ENCODE data around the gene RBM10. TPM values are rescaled to one million over a fixed set of nuclear protein-coding genes. Genes with fewer than 3 reads are reported as not detected.
A peak's percentile ranks its signal among the peaks of the same experiment; 100 is the strongest.

The RBM10 gene
- total and polyA plus RNA-seq, 2 donors (not counting 3 experiments of a cell fraction or from before 2014, with no cell fraction given), result 37.3 to 51.5 TPM

GRCh38 chrX:47191806-47192401 is 46.9 kb downstream of the RBM10 start:
- TF ChIP-seq POLR2AphosphoS5 (IDR thresholded peaks at IDR 0.05; ENCODE audit: insufficient read depth, low read depth, low read length), result no peak
- TF ChIP-seq MAX (IDR thresholded peaks at IDR 0.05; ENCODE audit: insufficient read depth, insufficient read length), result no peak
- no peak for TF ChIP-seq POLR2A (IDR thresholded peaks at IDR 0.05; ENCODE audit: low read depth, low read length)
- ChIA-PET CTCF (interaction anchor here (1.7 to 3.4 kb wide), 2 partner anchors 192 to 331 kb away, joined by 11 to 17 read pairs; no protein-coding TSS in a partner anchor), POLR2A (no interaction called here)
- Histone ChIP-seq H3K36me3 (ENCODE audit: control insufficient read depth in 2 of 2, extremely low read depth in 1 of 2, insufficient read depth in 2 of 2, low read length in 2 of 2) (no peaks in the 10 kb centered on the region), H2AFZ (ENCODE audit: low read depth, low read length) (no peak overlapping the region), H3K9me3 (replicated peaks; ENCODE audit: control insufficient read depth, insufficient read depth, low read length) (no peaks in the 10 kb centered on the region), H3K27ac (ENCODE audit: insufficient read depth, low read depth, low read length) (no peak overlapping the region), H4K20me1 (replicated peaks; ENCODE audit: control insufficient read depth, extremely low read depth, insufficient read depth, low read length) (no peaks in the 10 kb centered on the region), H3K27me3 (ENCODE audit: control insufficient read depth in 2 of 2, insufficient read depth in 2 of 2, low read length in 2 of 2) (no peaks in the 10 kb centered on the region), H3K4me2 (ENCODE audit: insufficient read depth, low read length) (peak overlapping the region; percentile 70), H3K9me1 (replicated peaks; ENCODE audit: control insufficient read depth, extremely low read depth, insufficient read depth, low read length) (no peaks in the 10 kb centered on the region), H3K9ac (replicated peaks; ENCODE audit: extremely low read depth, insufficient read depth, low read length) (no peak overlapping the region), H3K4me3 (replicated peaks in 1 of 3; ENCODE audit: insufficient read depth in 1 of 3, low read depth in 1 of 3, low read length in 3 of 3) (peak overlapping the region in 1 of 3 experiments; percentile 77), H3K4me1 (ENCODE audit: control insufficient read depth, extremely low read depth, insufficient read depth, low read length) (peaks cover 35% of the 10 kb centered on the region), H3K79me2 (ENCODE audit: control insufficient read depth, insufficient read depth, low read length) (peaks cover 40% of the 10 kb centered on the region)
- no peak for DNase-seq (ENCODE audit: low read depth, low spot score)
- intact Hi-C loops (cut with micrococcal nuclease), result loop anchor here (2.0 to 5.0 kb wide), 2 partner anchors 445 to 835 kb away; no protein-coding TSS in a partner anchor
- BruUV-seq (replicated peaks), result no TSS peak
- no peak for FAIRE-seq
- dilution Hi-C loops (cut with MboI; ENCODE audit: extremely low pct_ligation_motif_present, low sequenced_read_pairs), result no loop called here

GRCh38 chrX:47193475-47194193 is 48.6 kb downstream of the RBM10 start, which contains the start of gene UBA1:
TSS of gene UBA1 (plus strand) at chrX:47193829. CDS start at chrX:47198803, 4,974 bp downstream.
- CTCF ChIA-PET, result interaction anchor here (1.0 to 1.9 kb wide), 4 partner anchors 118 to 330 kb away, joined by 4 to 12 read pairs (median 7); no protein-coding TSS in a partner anchor

More at GRCh38 chrX:47193475-47194193, 48.6 kb downstream of the RBM10 start, which contains the start of gene UBA1:
- no peaks in the 10 kb centered on the region for H3K9me1 ChIP-seq (replicated peaks; ENCODE audit: control insufficient read depth, extremely low read depth, insufficient read depth, low read length)
- peak; percentile 95 for DNase-seq (ENCODE audit: low read depth, low spot score)
- H3K79me2 ChIP-seq (ENCODE audit: control insufficient read depth, insufficient read depth, low read length), result peaks cover 57% of the 10 kb centered on the region
- POLR2A ChIA-PET, result no interaction called here
- peak within 1 kb of the TSS; percentile 79 for H3K4me2 ChIP-seq (ENCODE audit: insufficient read depth, low read length)
- no peaks in the 10 kb centered on the region for H3K9me3 ChIP-seq (replicated peaks; ENCODE audit: control insufficient read depth, insufficient read depth, low read length)
- H3K27ac ChIP-seq (ENCODE audit: insufficient read depth, low read depth, low read length), result peak within 1 kb of the TSS; percentile 76
- BruUV-seq (replicated peaks), result no TSS peak
- no peaks in the 10 kb centered on the region for H4K20me1 ChIP-seq (replicated peaks; ENCODE audit: control insufficient read depth, extremely low read depth, insufficient read depth, low read length)
- dilution Hi-C loops (cut with MboI; ENCODE audit: extremely low pct_ligation_motif_present, low sequenced_read_pairs) (no loop called here), intact Hi-C loops (cut with micrococcal nuclease) (loop anchor here (1.0 to 5.0 kb wide), 6 partner anchors 24 to 833 kb away; partner anchors contain the start of genes USP11 and ZNF41)
- H3K4me3 ChIP-seq (replicated peaks in 1 of 3; ENCODE audit: insufficient read depth in 1 of 3, low read depth in 1 of 3, low read length in 3 of 3), result peak within 1 kb of the TSS; percentile 77 to 88 (median 88)
- no peaks in the 10 kb centered on the region for H3K27me3 ChIP-seq (ENCODE audit: control insufficient read depth in 2 of 2, insufficient read depth in 2 of 2, low read length in 2 of 2)
- H3K9ac ChIP-seq (replicated peaks; ENCODE audit: extremely low read depth, insufficient read depth, low read length), result peak within 1 kb of the TSS; percentile 93
- H3K36me3 ChIP-seq (ENCODE audit: control insufficient read depth in 2 of 2, extremely low read depth in 1 of 2, insufficient read depth in 2 of 2, low read length in 2 of 2), result peaks cover 1 to 5% of the 10 kb centered on the region in 2 experiments
- H3K4me1 ChIP-seq (ENCODE audit: control insufficient read depth, extremely low read depth, insufficient read depth, low read length), result peaks cover 39% of the 10 kb centered on the region
- peak; percentile 49 to 58 for TF ChIP-seq CTCF (IDR thresholded peaks at IDR 0.05; ENCODE audit: extremely low read depth in 1 of 2, insufficient read depth in 1 of 2, low read depth in 1 of 2, low read length in 2 of 2)
- TF ChIP-seq POLR2AphosphoS5 (IDR thresholded peaks at IDR 0.05; ENCODE audit: insufficient read depth, low read depth, low read length), result peak; percentile 34
- TF ChIP-seq JUN (IDR thresholded peaks at IDR 0.05; ENCODE audit: borderline replicate concordance, insufficient read depth, insufficient read length, low read depth), result peak; percentile 20
- no peak for TF ChIP-seq GATA2 (IDR thresholded peaks at IDR 0.05; ENCODE audit: insufficient read depth, insufficient read length, low read depth, low read length)
- TF ChIP-seq MYC (IDR thresholded peaks at IDR 0.05; ENCODE audit: low read depth, low read length), result no peak
- no peak for TF ChIP-seq FOS (IDR thresholded peaks at IDR 0.05; ENCODE audit: borderline replicate concordance, insufficient read depth, low read length)
- peak; percentile 74 for TF ChIP-seq POLR2A (IDR thresholded peaks at IDR 0.05; ENCODE audit: low read depth, low read length)
- TF ChIP-seq EZH2 (IDR thresholded peaks at IDR 0.05; ENCODE audit: borderline replicate concordance, low read depth, low read length, severe bottlenecking), result no peak
- TF ChIP-seq MAX (IDR thresholded peaks at IDR 0.05; ENCODE audit: insufficient read depth, insufficient read length), result no peak
- peak; percentile 96 for FAIRE-seq
- peak within 1 kb of the TSS; percentile 38 for H2AFZ ChIP-seq (ENCODE audit: low read depth, low read length)

All from endothelial cell of umbilical vein (primary cell).